Muscle of leg (tissue), 11 donors: ENCODE measurements around the gene IKZF2. TPM values are rescaled to one million over a fixed set of nuclear protein-coding genes. Genes with fewer than 3 reads are reported as not detected.

ENCODE experiments used
- DNase-seq: peaks from one replicate; pipeline ENCODE4 v3.0.0; 2013
- H3K27ac ChIP-seq: one replicate; pipeline ENCODE4 v1.5.1; 2013; ENCODE audit warnings: mild to moderate bottlenecking, low read length, control low read depth
- H3K27me3 ChIP-seq: one replicate; pipeline ENCODE4 v1.6.1; 2013; ENCODE audit warnings: low read length; ENCODE audit not compliant: control insufficient read depth, insufficient read depth
- H3K36me3 ChIP-seq: one replicate; pipeline ENCODE4 v1.6.1; 2013; ENCODE audit warnings: low read length; ENCODE audit not compliant: control insufficient read depth, insufficient read depth
- H3K4me1 ChIP-seq: one replicate; pipeline ENCODE4 v1.6.1; 2013; ENCODE audit warnings: low read length; ENCODE audit not compliant: control insufficient read depth, insufficient read depth
- H3K4me3 ChIP-seq: one replicate; pipeline ENCODE4 v1.5.1; 2013; ENCODE audit warnings: low read length, control low read depth
- H3K9me3 ChIP-seq: replicated peaks from 2 replicates; pipeline ENCODE4 v1.6.1; 2013; ENCODE audit warnings: low read depth, low read length; ENCODE audit not compliant: control insufficient read depth
- WGBS: methylation state at CpG from one replicate; pipeline ENCODE4 v1.1.5; 2013; ENCODE audit warnings: missing lambda C conversion rate; ENCODE audit not compliant: insufficient coverage; 5-methylcytosine and 5-hydroxymethylcytosine counted together
- polyA plus RNA-seq, 8 donors: library from polyadenylated mRNA; unstranded; fragments of 120-200 nt; gene quantifications; one replicate each; pipeline versions ENCODE4 v1.2.1 to v1.2.3, GENCODE V29; 2013; ENCODE audit warnings: inconsistent platforms in 1 of 8, low replicate concordance in 1 of 8; ENCODE audit not compliant: insufficient read length in 8 of 8, insufficient read depth in 1 of 8
- total RNA-seq: library from RNA; stranded (reverse); fragments of 120-200 nt; gene quantifications from one replicate; pipeline ENCODE4 v1.2.4, GENCODE V29; 2013

Gene IKZF2
- total and polyA plus RNA-seq, 9 donors, result 1.8 to 5.1 (median 3.0) TPM

GRCh38 chr2:212962691-212963090 lies 188.7 kb downstream of the IKZF2 start:
- Histone ChIP-seq H3K27me3 (no peaks in the 10 kb centered on the region), H3K36me3 (no peaks in the 10 kb centered on the region), H3K4me1 (no peaks in the 10 kb centered on the region), H3K9me3 (no peaks in the 10 kb centered on the region), H3K4me3 (no peak overlapping the region), H3K27ac (no peak overlapping the region)
- no CpG with 5 or more reads among the region's 1 CpG for WGBS
- no peak for DNase-seq

- 80% methylated on average over 1 of the region's 1 CpG for WGBS
- Histone ChIP-seq H3K27ac (no peak overlapping the region), H3K4me3 (no peak overlapping the region), H3K9me3 (no peaks in the 10 kb centered on the region), H3K27me3 (no peaks in the 10 kb centered on the region), H3K36me3 (no peaks in the 10 kb centered on the region), H3K4me1 (no peaks in the 10 kb centered on the region)
- DNase-seq, result no peak
Observed at GRCh38 chr2:212961255-212961654, 190.2 kb downstream of the IKZF2 start.

GRCh38 chr2:212960336-212960735 lies 191.1 kb downstream of the IKZF2 start:
- H3K27ac ChIP-seq, result no peak overlapping the region
- H3K9me3 ChIP-seq, result no peaks in the 10 kb centered on the region
- H3K4me3 ChIP-seq, result no peak overlapping the region
- H3K27me3 ChIP-seq, result no peaks in the 10 kb centered on the region
- H3K4me1 ChIP-seq, result no peaks in the 10 kb centered on the region
- no CpG with 5 or more reads among the region's 2 CpGs for WGBS
- no peaks in the 10 kb centered on the region for H3K36me3 ChIP-seq
- DNase-seq, result no peak

- no peak overlapping the region for H3K27ac ChIP-seq
- WGBS, result no CpG with 5 or more reads among the region's 1 CpG
- no peaks in the 10 kb centered on the region for H3K9me3 ChIP-seq
- no peak for DNase-seq
- no peaks in the 10 kb centered on the region for H3K36me3 ChIP-seq
- no peaks in the 10 kb centered on the region for H3K27me3 ChIP-seq
- H3K4me1 ChIP-seq, result no peaks in the 10 kb centered on the region
- no peak overlapping the region for H3K4me3 ChIP-seq
Observed at GRCh38 chr2:212959471-212960117, 191.8 kb downstream of the IKZF2 start.

GRCh38 chr2:212958757-212959295 lies 192.6 kb downstream of the IKZF2 start:
- Histone ChIP-seq H3K27ac (no peak overlapping the region), H3K27me3 (no peaks in the 10 kb centered on the region), H3K4me1 (no peaks in the 10 kb centered on the region), H3K9me3 (no peaks in the 10 kb centered on the region), H3K4me3 (no peak overlapping the region), H3K36me3 (no peaks in the 10 kb centered on the region)
- DNase-seq, result no peak
- WGBS, result no CpG with 5 or more reads among the region's 7 CpGs

GRCh38 chr2:212958133-212958532 lies 193.3 kb downstream of the IKZF2 start:
- WGBS, result no CpG with 5 or more reads among the region's 3 CpGs
- no peaks in the 10 kb centered on the region for H3K4me1 ChIP-seq
- H3K36me3 ChIP-seq, result no peaks in the 10 kb centered on the region
- no peak overlapping the region for H3K27ac ChIP-seq
- H3K9me3 ChIP-seq, result no peaks in the 10 kb centered on the region
- H3K27me3 ChIP-seq, result no peaks in the 10 kb centered on the region
- no peak for DNase-seq
- no peak overlapping the region for H3K4me3 ChIP-seq

- Histone ChIP-seq H3K4me3 (no peak overlapping the region), H3K27me3 (no peaks in the 10 kb centered on the region), H3K36me3 (no peaks in the 10 kb centered on the region), H3K27ac (no peak overlapping the region), H3K9me3 (no peaks in the 10 kb centered on the region), H3K4me1 (no peaks in the 10 kb centered on the region)
- DNase-seq, result no peak
Observed at GRCh38 chr2:212957624-212958023, 193.8 kb downstream of the IKZF2 start.

- no peak overlapping the region for H3K27ac ChIP-seq
- WGBS, result no CpG with 5 or more reads among the region's 6 CpGs
Observed at GRCh38 chr2:212956665-212957607, 194.5 kb downstream of the IKZF2 start.

GRCh38 chr2:212953170-212953920 lies 198.1 kb downstream of the IKZF2 start:
- Histone ChIP-seq H3K36me3 (no peaks in the 10 kb centered on the region), H3K27ac (no peak overlapping the region), H3K27me3 (no peaks in the 10 kb centered on the region), H3K4me1 (no peaks in the 10 kb centered on the region), H3K9me3 (no peaks in the 10 kb centered on the region), H3K4me3 (no peak overlapping the region)
- WGBS, result 47% methylated on average over 2 of the region's 3 CpGs
- no peak for DNase-seq

More at GRCh38 chr2:212956665-212957607, 194.5 kb downstream of the IKZF2 start:
- H3K4me1 ChIP-seq, result no peaks in the 10 kb centered on the region
- peak; percentile 10 for DNase-seq
- no peaks in the 10 kb centered on the region for H3K9me3 ChIP-seq
- H3K4me3 ChIP-seq, result no peak overlapping the region
- H3K27me3 ChIP-seq, result no peaks in the 10 kb centered on the region
- no peaks in the 10 kb centered on the region for H3K36me3 ChIP-seq

GRCh38 chr2:212949786-212950185 lies 201.6 kb downstream of the IKZF2 start:
- WGBS, result 60% methylated on average over 1 of the region's 1 CpG
- Histone ChIP-seq H3K27ac (no peak overlapping the region), H3K36me3 (no peaks in the 10 kb centered on the region)

More at GRCh38 chr2:212949786-212950185, 201.6 kb downstream of the IKZF2 start:
- DNase-seq, result no peak
- no peaks in the 10 kb centered on the region for H3K27me3 ChIP-seq
- H3K4me1 ChIP-seq, result no peaks in the 10 kb centered on the region
- no peak overlapping the region for H3K4me3 ChIP-seq
- no peaks in the 10 kb centered on the region for H3K9me3 ChIP-seq
